ENCODE results near the gene ELOA.

- TF ChIP-seq POLR2A (IDR thresholded peaks at IDR 0.05; ENCODE audit: low read length): no peak
- TF ChIP-seq GATA1 (IDR thresholded peaks at IDR 0.05; ENCODE audit: low read depth, low read length): no peak
Measured at GRCh38 chr1:23726686-23727085, 16.6 kb upstream of the ELOA start.
